OCI-LY1 (cell line): Measurements from ENCODE around the gene COL15A1.

Experiments
- H2AFZ ChIP-seq: fragments of 200-600 bp; sonication (generic), shearing (Covaris generic); 2 replicates; pipeline ENCODE4 v1.6.0; 2014; ENCODE audit warnings: antibody characterized with exemption, mild to moderate bottlenecking, low read length
- H3F3A ChIP-seq: fragments of 200-600 bp; sonication (generic), shearing (Covaris generic); 2 replicates; pipeline ENCODE4 v1.6.0; 2014; ENCODE audit warnings: mild to moderate bottlenecking, antibody characterized with exemption, low read length, moderate library complexity; ENCODE audit not compliant: insufficient read depth
- H3K27ac ChIP-seq: fragments of 200-600 bp; sonication (generic); 2 replicates; pipeline ENCODE4 v1.5.1; 2014; ENCODE audit warnings: low read length, mixed run types, mild to moderate bottlenecking, low read depth; ENCODE audit not compliant: poor library complexity, severe bottlenecking
- H3K27me3 ChIP-seq: fragments of 200-600 bp; sonication (generic); 2 replicates; pipeline ENCODE4 v1.6.0; 2014; ENCODE audit warnings: antibody characterized with exemption, mild to moderate bottlenecking, low read length, moderate library complexity; ENCODE audit not compliant: insufficient read depth
- H3K36me3 ChIP-seq: fragments of 200-600 bp; sonication (generic); 2 replicates; pipeline ENCODE4 v1.6.1; 2014; ENCODE audit warnings: mild to moderate bottlenecking, antibody characterized with exemption, low read length, moderate library complexity, mixed read lengths; ENCODE audit not compliant: insufficient read depth
- H3K4me1 ChIP-seq: fragments of 200-600 bp; sonication (generic); 2 replicates; pipeline ENCODE4 v1.5.1; 2014; ENCODE audit warnings: mild to moderate bottlenecking, low read length, moderate library complexity; ENCODE audit not compliant: insufficient read depth, severe bottlenecking
- H3K4me2 ChIP-seq: fragments of 200-600 bp; sonication (generic), shearing (Covaris generic); 2 replicates; pipeline ENCODE4 v1.6.1; 2014; ENCODE audit warnings: low read length
- H3K4me3 ChIP-seq: fragments of 200-600 bp; sonication (generic); 2 replicates; pipeline ENCODE4 v1.5.1; 2014; ENCODE audit warnings: low read length, low read depth, mild to moderate bottlenecking, mixed read lengths; ENCODE audit not compliant: poor library complexity, severe bottlenecking
- H3K79me2 ChIP-seq: fragments of 200-600 bp; shearing (Covaris generic); 2 replicates; pipeline ENCODE4 v1.6.1; 2016; ENCODE audit warnings: mixed run types, low read length, mixed read lengths; ENCODE audit not compliant: insufficient read depth
- H3K9ac ChIP-seq: fragments of 200-600 bp; sonication (generic), shearing (Covaris generic); 2 replicates; pipeline ENCODE4 v1.6.1; 2014; ENCODE audit warnings: mild to moderate bottlenecking, low read length, mixed read lengths
- H3K9me2 ChIP-seq: fragments of 200-600 bp; sonication (generic), shearing (Covaris generic); 2 replicates; pipeline ENCODE4 v1.6.1; 2014; ENCODE audit warnings: low read depth, mild to moderate bottlenecking, low read length, mixed read lengths
- H3K9me3 ChIP-seq: fragments of 200-600 bp; shearing (Covaris generic); 2 replicates; pipeline ENCODE4 v1.6.1; 2014; ENCODE audit warnings: low read length, mixed read lengths
- H4K20me1 ChIP-seq: fragments of 200-600 bp; sonication (generic), shearing (Covaris generic); 2 replicates; pipeline ENCODE4 v1.6.0; 2016; ENCODE audit warnings: mild to moderate bottlenecking, low read length; ENCODE audit not compliant: insufficient read depth
- CTCF ChIP-seq: fragments of 200-600 bp; sonication (generic), shearing (Covaris generic); IDR thresholded peaks from 2 replicates; pipeline ENCODE4 v1.5.1; 2017; ENCODE audit warnings: mild to moderate bottlenecking, antibody characterized with exemption, low read length, moderate library complexity, mixed read lengths
- EZH2 ChIP-seq: fragments of 200-600 bp; sonication (generic), shearing (Covaris generic); IDR thresholded peaks from 2 replicates; pipeline ENCODE4 v1.8.0; 2017; ENCODE audit warnings: borderline replicate concordance, mixed run types, mild to moderate bottlenecking, antibody characterized with exemption, low read length, moderate library complexity, mixed read lengths

Gene COL15A1

GRCh38 chr9:99041618-99042017 lies 97.9 kb downstream of the COL15A1 start:
- Histone ChIP-seq H3K4me3 (no peak overlapping the region), H3K27ac (no peak overlapping the region), H3K79me2 (no peaks in the 10 kb centered on the region), H3K9ac (no peak overlapping the region), H3K4me2 (no peak overlapping the region), H3F3A (no peaks in the 10 kb centered on the region), H2AFZ (no peak overlapping the region), H4K20me1 (no peaks in the 10 kb centered on the region), H3K4me1 (no peaks in the 10 kb centered on the region), H3K9me2 (no peaks in the 10 kb centered on the region), H3K27me3 (peaks cover 6% of the 10 kb centered on the region; the same call in 1 of the 2 replicates), H3K36me3 (no peaks in the 10 kb centered on the region), H3K9me3 (no peaks in the 10 kb centered on the region)
- no peak for TF ChIP-seq EZH2
- TF ChIP-seq CTCF, result no peak

- Histone ChIP-seq H3K9ac (no peak overlapping the region), H4K20me1 (no peaks in the 10 kb centered on the region), H3F3A (no peaks in the 10 kb centered on the region), H3K9me3 (no peaks in the 10 kb centered on the region), H3K4me3 (no peak overlapping the region), H3K4me1 (no peaks in the 10 kb centered on the region), H3K79me2 (no peaks in the 10 kb centered on the region), H3K27ac (no peak overlapping the region), H3K36me3 (no peaks in the 10 kb centered on the region), H3K9me2 (no peaks in the 10 kb centered on the region), H2AFZ (no peak overlapping the region), H3K27me3 (peaks cover 6% of the 10 kb centered on the region; the same call in 1 of the 2 replicates), H3K4me2 (no peak overlapping the region)
- no peak for TF ChIP-seq EZH2
- TF ChIP-seq CTCF, result no peak
Measured at GRCh38 chr9:99042620-99043019, 98.9 kb downstream of the COL15A1 start.

- Histone ChIP-seq H3K27me3 (peaks cover 12% of the 10 kb centered on the region; the same call in 1 of the 2 replicates), H3F3A (no peaks in the 10 kb centered on the region), H4K20me1 (no peaks in the 10 kb centered on the region), H3K4me2 (no peak overlapping the region), H3K4me1 (no peaks in the 10 kb centered on the region), H3K9me2 (no peaks in the 10 kb centered on the region), H3K36me3 (no peaks in the 10 kb centered on the region), H2AFZ (no peak overlapping the region), H3K27ac (no peak overlapping the region), H3K9ac (no peak overlapping the region), H3K9me3 (no peaks in the 10 kb centered on the region), H3K79me2 (no peaks in the 10 kb centered on the region), H3K4me3 (no peak overlapping the region)
- no peak for TF ChIP-seq EZH2
Measured at GRCh38 chr9:99044827-99045226, 101.1 kb downstream of the COL15A1 start.

GRCh38 chr9:99046068-99046467 lies 102.4 kb downstream of the COL15A1 start:
- Histone ChIP-seq H3K9me2 (no peaks in the 10 kb centered on the region), H3F3A (no peaks in the 10 kb centered on the region), H3K9ac (no peak overlapping the region), H3K4me3 (no peak overlapping the region), H3K27ac (no peak overlapping the region), H3K36me3 (no peaks in the 10 kb centered on the region), H3K4me2 (no peak overlapping the region), H2AFZ (no peak overlapping the region), H3K9me3 (no peaks in the 10 kb centered on the region), H3K4me1 (no peaks in the 10 kb centered on the region), H3K27me3 (peaks cover 12% of the 10 kb centered on the region; the same call in 1 of the 2 replicates), H3K79me2 (no peaks in the 10 kb centered on the region), H4K20me1 (no peaks in the 10 kb centered on the region)
- no peak for TF ChIP-seq EZH2
- TF ChIP-seq CTCF, result no peak
